ENCODE measurements around the gene STBD1. TPM values are rescaled to one million over a fixed set of nuclear protein-coding genes. Genes with fewer than 3 reads are reported as not detected.
A peak's percentile ranks its signal among the peaks of the same experiment; 100 is the strongest.

The STBD1 gene
- total RNA-seq, 1 donor from 2014 or later, result 9.4 TPM

GRCh38 chr4:76301068-76301774, 5.3 kb upstream of the STBD1 start:
- no peak for TF ChIP-seq CTCF (IDR thresholded peaks at IDR 0.05)
- no peak for DNase-seq
- Histone ChIP-seq H3K9me3 (no peaks in the 10 kb centered on the region), H3K36me3 (no peaks in the 10 kb centered on the region), H3K4me1 (peaks cover 20% of the 10 kb centered on the region), H3K4me3 (no peak overlapping the region), H3K27ac (peak overlapping the region; percentile 21), H3K27me3 (no peaks in the 10 kb centered on the region)
- ATAC-seq, result peak; percentile 2
- intact Hi-C loops (cut with DNase I), result no loop called here

GRCh38 chr4:76301775-76302162, 4.8 kb upstream of the STBD1 start:
- Histone ChIP-seq H3K4me3 (no peak overlapping the region), H3K27ac (peak overlapping the region; percentile 21), H3K9me3 (no peaks in the 10 kb centered on the region), H3K27me3 (no peaks in the 10 kb centered on the region), H3K36me3 (no peaks in the 10 kb centered on the region), H3K4me1 (peaks cover 20% of the 10 kb centered on the region)
- DNase-seq, result no peak
- ATAC-seq, result no peak
- no peak for TF ChIP-seq CTCF (IDR thresholded peaks at IDR 0.05)
- intact Hi-C loops (cut with DNase I), result no loop called here

GRCh38 chr4:76302826-76303438, 3.6 kb upstream of the STBD1 start:
- TF ChIP-seq CTCF (IDR thresholded peaks at IDR 0.05), result no peak
- no peaks in the 10 kb centered on the region for H3K36me3 ChIP-seq
- intact Hi-C loops (cut with DNase I), result no loop called here

GRCh38 chr4:76305033-76305687, 1.4 kb upstream of the STBD1 start:
- peaks cover 8% of the 10 kb centered on the region for H3K36me3 ChIP-seq
- H3K4me3 ChIP-seq, result peak overlapping the region; percentile 82
- no peak for TF ChIP-seq CTCF (IDR thresholded peaks at IDR 0.05)
- ATAC-seq (no peak), DNase-seq (no peak)
- H3K27me3 ChIP-seq, result no peaks in the 10 kb centered on the region
- intact Hi-C loops (cut with DNase I), result no loop called here
- H3K9me3 ChIP-seq, result no peaks in the 10 kb centered on the region
- H3K27ac ChIP-seq, result peak overlapping the region; percentile 80
- H3K4me1 ChIP-seq, result peaks cover 26% of the 10 kb centered on the region

More at GRCh38 chr4:76302826-76303438, 3.6 kb upstream of the STBD1 start:
- no peak overlapping the region for H3K27ac ChIP-seq
- no peaks in the 10 kb centered on the region for H3K27me3 ChIP-seq
- DNase-seq, result no peak
- peaks cover 26% of the 10 kb centered on the region for H3K4me1 ChIP-seq
- H3K9me3 ChIP-seq, result no peaks in the 10 kb centered on the region
- ATAC-seq, result no peak
- H3K4me3 ChIP-seq, result no peak overlapping the region

- peak; percentile 71 for ATAC-seq
- peak; percentile 81 for DNase-seq
- intact Hi-C loops (cut with DNase I), result no loop called here
- H3K27me3 ChIP-seq, result no peaks in the 10 kb centered on the region
- H3K27ac ChIP-seq, result peak overlapping the region; percentile 80
- peak; percentile 41 for TF ChIP-seq CTCF (IDR thresholded peaks at IDR 0.05)
- H3K4me1 ChIP-seq, result peaks cover 17% of the 10 kb centered on the region
- H3K36me3 ChIP-seq, result peaks cover 8% of the 10 kb centered on the region
- H3K9me3 ChIP-seq, result no peaks in the 10 kb centered on the region
- H3K4me3 ChIP-seq, result peak overlapping the region; percentile 82
These were observed 538 bp downstream of the STBD1 start for GRCh38 chr4:76306882-76307659.
